ENCODE results near the gene HMCN1. TPM values are rescaled to one million over a fixed set of nuclear protein-coding genes. Genes with fewer than 3 reads are reported as not detected.
"Not testable (repeated sequence)": the region's sequence is repeated elsewhere in the genome, so short reads cannot be mapped to it uniquely, and the experiment has no call there.

HMCN1 gene
- total RNA-seq, 4 donors from 2014 or later: 53.0 to 87.9 (median 76.8) TPM

DNA sequence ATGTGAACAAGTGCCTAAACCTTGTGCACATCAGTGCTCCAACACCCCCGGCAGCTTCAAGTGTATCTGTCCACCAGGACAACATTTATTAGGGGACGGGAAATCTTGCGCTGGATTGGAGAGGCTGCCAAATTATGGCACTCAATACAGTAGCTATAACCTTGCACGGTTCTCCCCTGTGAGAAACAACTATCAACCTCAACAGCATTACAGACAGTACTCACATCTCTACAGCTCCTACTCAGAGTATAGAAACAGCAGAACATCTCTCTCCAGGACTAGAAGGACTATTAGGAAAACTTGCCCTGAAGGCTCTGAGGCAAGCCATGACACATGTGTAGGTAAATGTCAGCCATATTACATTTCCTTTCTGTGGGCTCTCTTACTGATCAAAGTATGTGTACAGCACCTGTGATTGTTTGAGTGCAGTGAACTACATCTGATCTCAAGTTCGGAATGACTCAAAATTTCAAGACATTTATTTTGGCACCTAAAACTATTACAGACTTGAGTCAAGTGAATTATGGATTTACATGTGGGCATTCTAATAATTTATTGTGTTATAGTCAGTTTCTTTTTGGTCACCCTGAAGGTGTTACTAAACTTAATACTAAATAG lies 444.3 kb downstream of the HMCN1 start:
- peaks cover 0 to 5% (median under 1%) of the 10 kb centered on the region in 4 donors for H3K4me1 ChIP-seq
- peaks cover 0 to 9% (median 0%) of the 10 kb centered on the region in 4 donors for H3K36me3 ChIP-seq
- H3K27ac ChIP-seq (replicated peaks in 1 of 4): no peak overlapping the region
- 94% methylated on average over 5 of the region's 5 CpGs for WGBS
- H3K9me3 ChIP-seq: no peaks in the 10 kb centered on the region
- H3K27me3 ChIP-seq: no peaks in the 10 kb centered on the region
- H3K4me3 ChIP-seq: no peak overlapping the region
- TF ChIP-seq, protein P1, sequence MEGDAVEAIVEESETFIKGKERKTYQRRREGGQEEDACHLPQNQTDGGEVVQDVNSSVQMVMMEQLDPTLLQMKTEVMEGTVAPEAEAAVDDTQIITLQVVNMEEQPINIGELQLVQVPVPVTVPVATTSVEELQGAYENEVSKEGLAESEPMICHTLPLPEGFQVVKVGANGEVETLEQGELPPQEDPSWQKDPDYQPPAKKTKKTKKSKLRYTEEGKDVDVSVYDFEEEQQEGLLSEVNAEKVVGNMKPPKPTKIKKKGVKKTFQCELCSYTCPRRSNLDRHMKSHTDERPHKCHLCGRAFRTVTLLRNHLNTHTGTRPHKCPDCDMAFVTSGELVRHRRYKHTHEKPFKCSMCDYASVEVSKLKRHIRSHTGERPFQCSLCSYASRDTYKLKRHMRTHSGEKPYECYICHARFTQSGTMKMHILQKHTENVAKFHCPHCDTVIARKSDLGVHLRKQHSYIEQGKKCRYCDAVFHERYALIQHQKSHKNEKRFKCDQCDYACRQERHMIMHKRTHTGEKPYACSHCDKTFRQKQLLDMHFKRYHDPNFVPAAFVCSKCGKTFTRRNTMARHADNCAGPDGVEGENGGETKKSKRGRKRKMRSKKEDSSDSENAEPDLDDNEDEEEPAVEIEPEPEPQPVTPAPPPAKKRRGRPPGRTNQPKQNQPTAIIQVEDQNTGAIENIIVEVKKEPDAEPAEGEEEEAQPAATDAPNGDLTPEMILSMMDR (IDR thresholded peaks at IDR 0.05): no peak
- TF ChIP-seq POLR2A (IDR thresholded peaks at IDR 0.05; ENCODE audit: low read depth): no peak
- TF ChIP-seq EP300 (IDR thresholded peaks at IDR 0.05): no peak
- TF ChIP-seq POLR2AphosphoS5 (IDR thresholded peaks at IDR 0.05): no peak
- no peak for DNase-seq (ENCODE audit: extremely low spot score)
- intact Hi-C loops (cut with DNase I): no loop called here

DNA sequence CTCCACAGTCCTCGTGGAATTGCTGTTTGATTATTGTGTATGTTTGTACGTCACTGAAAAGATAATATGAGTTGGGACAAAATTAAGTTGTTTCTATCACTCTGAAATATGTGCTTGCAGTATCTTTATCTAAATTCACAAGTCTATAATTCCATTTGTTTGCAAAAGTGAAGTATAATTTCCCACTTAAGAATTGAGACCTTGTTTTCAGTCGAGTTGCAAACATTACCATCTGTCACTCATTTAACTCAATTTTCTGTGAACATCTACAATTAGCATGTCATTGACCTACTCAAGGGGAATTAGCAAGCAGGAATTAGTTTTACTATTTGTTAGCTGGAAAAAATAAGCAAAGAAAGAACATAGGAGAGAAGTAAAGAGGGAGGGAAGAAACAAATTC lies 445.0 kb downstream of the HMCN1 start:
- 83% methylated on average over 3 of the region's 3 CpGs for WGBS

DNA sequence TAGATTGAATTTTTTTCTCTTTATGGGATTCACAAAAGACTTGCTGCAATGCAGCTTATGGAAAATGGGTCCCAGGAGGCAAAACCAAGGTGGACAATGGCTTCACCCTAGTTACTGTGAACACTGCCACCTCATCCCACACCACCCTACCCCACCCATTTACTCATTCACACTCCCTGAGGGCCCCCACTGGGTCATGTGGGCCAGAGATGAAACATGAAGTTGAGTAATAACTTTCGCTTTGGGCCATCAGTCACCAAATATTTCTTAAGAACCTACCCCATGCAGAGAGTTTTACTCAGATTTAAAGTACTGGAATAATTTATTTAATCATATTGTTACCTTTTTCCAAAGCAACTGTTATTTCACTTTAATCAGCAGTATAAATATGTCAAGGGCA lies 449.0 kb downstream of the HMCN1 start:
- Histone ChIP-seq H3K4me1 (peaks cover 0 to 15% (median 7%) of the 10 kb centered on the region in 4 donors), H3K27me3 (no peaks in the 10 kb centered on the region), H3K36me3 (peaks cover 0 to 11% (median 2%) of the 10 kb centered on the region in 4 donors), H3K9me3 (no peaks in the 10 kb centered on the region), H3K27ac (replicated peaks in 1 of 4) (no peak overlapping the region), H3K4me3 (no peak overlapping the region)
- no peak for TF ChIP-seq POLR2A (IDR thresholded peaks at IDR 0.05; ENCODE audit: low read depth)
- intact Hi-C loops (cut with DNase I): no loop called here
- 47% methylated on average over 1 of the region's 1 CpG for WGBS
- DNase-seq (ENCODE audit: extremely low spot score): no peak

More for the DNA sequence above, 445.0 kb downstream of the HMCN1 start:
- Histone ChIP-seq H3K27me3 (no peaks in the 10 kb centered on the region), H3K4me3 (no peak overlapping the region), H3K27ac (replicated peaks in 1 of 4) (no peak overlapping the region), H3K36me3 (peaks cover 0 to 5% (median 0%) of the 10 kb centered on the region in 4 donors), H3K9me3 (no peaks in the 10 kb centered on the region), H3K4me1 (peaks cover 0 to 11% (median 7%) of the 10 kb centered on the region in 4 donors)
- TF ChIP-seq, protein P1 (IDR thresholded peaks at IDR 0.05): no peak
- TF ChIP-seq EP300 (IDR thresholded peaks at IDR 0.05): no peak
- TF ChIP-seq POLR2AphosphoS5 (IDR thresholded peaks at IDR 0.05): no peak
- TF ChIP-seq POLR2A (IDR thresholded peaks at IDR 0.05; ENCODE audit: low read depth): no peak
- intact Hi-C loops (cut with DNase I): no loop called here
- no peak for DNase-seq (ENCODE audit: extremely low spot score)

DNA sequence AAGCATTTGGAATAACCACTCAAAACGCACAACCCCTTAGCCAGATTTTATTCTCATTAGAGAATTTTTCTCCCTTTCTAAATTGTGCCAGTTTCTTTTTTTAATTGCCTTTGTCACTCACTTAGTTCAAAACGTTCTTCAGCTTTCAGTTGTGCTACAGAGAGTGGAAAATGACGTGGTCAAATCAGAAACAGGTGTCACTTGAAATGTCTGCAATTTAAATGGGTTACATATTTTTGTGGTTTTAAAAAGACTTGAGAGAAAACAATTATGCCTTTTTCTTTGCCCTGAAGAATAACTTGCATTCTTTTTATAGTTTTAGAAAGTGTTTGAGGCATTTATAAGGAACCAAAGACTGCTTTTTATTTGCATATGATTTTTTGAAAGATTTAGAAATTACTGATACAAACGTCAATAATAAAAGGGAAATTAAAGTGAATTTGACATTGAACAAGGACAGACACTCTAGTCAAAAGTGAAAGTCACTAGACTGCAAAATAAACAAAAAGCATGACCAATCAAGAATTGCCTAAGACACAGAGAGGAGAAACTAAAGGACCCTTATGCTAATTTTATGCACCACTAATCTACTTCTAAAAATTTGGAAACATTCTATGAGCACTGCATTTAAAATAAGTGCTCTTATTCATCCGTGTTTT lies 449.9 kb downstream of the HMCN1 start:
- H3K27ac ChIP-seq (replicated peaks in 1 of 4): peak overlapping the region in 1 of 4 donors; percentile 31
- no peaks in the 10 kb centered on the region for H3K27me3 ChIP-seq
- peaks cover 0 to 15% (median 7%) of the 10 kb centered on the region in 4 donors for H3K4me1 ChIP-seq
- intact Hi-C loops (cut with DNase I): no loop called here
- H3K4me3 ChIP-seq: no peak overlapping the region
- 44% methylated on average over 5 of the region's 5 CpGs for WGBS
- DNase-seq (ENCODE audit: extremely low spot score): no peak
- no peaks in the 10 kb centered on the region for H3K9me3 ChIP-seq
- H3K36me3 ChIP-seq: peaks cover 0 to 19% (median 3%) of the 10 kb centered on the region in 4 donors
- no peak for TF ChIP-seq POLR2AphosphoS5 (IDR thresholded peaks at IDR 0.05)
- TF ChIP-seq, protein P1 (IDR thresholded peaks at IDR 0.05): no peak
- no peak for TF ChIP-seq EP300 (IDR thresholded peaks at IDR 0.05)
- TF ChIP-seq POLR2A (IDR thresholded peaks at IDR 0.05; ENCODE audit: low read depth): no peak

DNA sequence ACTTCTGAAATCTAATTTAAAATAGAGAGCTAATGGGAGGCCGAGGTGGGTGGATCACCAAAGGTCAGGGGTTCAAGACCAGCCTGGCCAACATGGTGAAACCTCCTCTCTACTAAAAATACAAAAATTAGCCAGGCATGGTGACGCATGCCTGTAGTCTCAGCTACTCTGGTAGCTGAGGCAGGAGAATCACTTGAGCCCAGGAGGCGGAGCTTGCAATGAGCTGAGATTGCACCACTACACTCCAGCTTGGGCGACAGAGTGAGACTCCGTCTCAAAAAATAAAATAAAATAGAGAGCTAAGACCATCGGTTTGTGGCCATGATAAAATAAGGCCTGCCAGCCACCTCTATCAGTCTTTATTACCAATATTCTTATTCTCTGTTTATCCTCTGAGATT lies 452.1 kb downstream of the HMCN1 start:
- H3K27me3 ChIP-seq; H3K4me3 ChIP-seq; intact Hi-C loops (cut with DNase I); H3K27ac ChIP-seq (replicated peaks in 1 of 4); DNase-seq (ENCODE audit: extremely low spot score); H3K9me3 ChIP-seq: not testable (repeated sequence)
- H3K36me3 ChIP-seq: peaks cover 0 to 32% (median 8%) of the 10 kb centered on the region in 4 donors
- H3K4me1 ChIP-seq: peaks cover 0 to 15% (median 7%) of the 10 kb centered on the region in 4 donors
- WGBS: 95% methylated on average over 6 of the region's 6 CpGs

Data from esophagus muscularis mucosa (tissue), 4 donors.